Measurements from ENCODE around the gene MRM1. TPM values are rescaled to one million over a fixed set of nuclear protein-coding genes. Genes with fewer than 3 reads are reported as not detected.

MRM1 gene, protein sequence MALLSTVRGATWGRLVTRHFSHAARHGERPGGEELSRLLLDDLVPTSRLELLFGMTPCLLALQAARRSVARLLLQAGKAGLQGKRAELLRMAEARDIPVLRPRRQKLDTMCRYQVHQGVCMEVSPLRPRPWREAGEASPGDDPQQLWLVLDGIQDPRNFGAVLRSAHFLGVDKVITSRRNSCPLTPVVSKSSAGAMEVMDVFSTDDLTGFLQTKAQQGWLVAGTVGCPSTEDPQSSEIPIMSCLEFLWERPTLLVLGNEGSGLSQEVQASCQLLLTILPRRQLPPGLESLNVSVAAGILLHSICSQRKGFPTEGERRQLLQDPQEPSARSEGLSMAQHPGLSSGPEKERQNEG
- 19.3 and 24.8 TPM in 2 replicates for total RNA-seq (2014; rRNA removed; shearing (Covaris generic))

DNA sequence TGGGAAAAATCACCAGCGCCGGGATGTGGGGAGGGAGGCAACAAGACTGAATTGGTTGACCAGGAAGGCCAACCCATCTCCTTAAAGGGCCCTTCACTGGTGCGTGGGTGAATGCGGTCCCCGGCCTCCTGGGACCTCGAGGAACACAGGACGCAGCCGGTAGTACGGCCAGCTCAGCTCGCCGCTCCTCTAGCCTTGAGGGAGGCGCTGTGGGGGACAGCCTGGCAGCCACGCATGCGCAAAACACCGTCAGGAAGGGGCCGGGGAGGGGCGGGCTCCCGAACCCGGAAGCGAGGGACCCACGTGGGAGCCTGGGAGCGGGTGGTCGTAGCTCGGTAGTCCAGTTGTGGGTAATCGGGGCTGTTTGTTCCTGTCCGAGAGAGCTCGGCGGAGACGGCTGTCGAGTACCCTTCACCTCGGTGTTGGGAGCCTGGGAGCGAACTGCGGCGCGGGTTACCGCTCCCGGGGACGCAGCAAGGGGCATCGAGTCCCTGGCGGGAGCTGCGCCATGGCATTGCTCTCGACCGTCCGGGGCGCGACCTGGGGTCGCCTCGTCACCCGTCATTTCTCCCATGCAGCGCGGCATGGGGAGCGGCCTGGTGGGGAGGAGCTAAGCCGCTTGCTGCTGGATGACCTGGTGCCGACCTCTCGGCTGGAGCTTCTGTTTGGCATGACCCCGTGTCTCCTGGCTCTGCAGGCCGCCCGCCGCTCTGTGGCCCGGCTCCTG lies at the start of gene MRM1:
TSS of gene MRM1 (plus strand) at position 281 of the 727 bp plus-strand sequence. CDS start at position 509, 228 bp downstream.
- peak; percentile 97 for DNase-seq
- peak within 1 kb of the TSS; percentile 95 for H3K4me3 ChIP-seq (ENCODE audit: insufficient read depth, low read depth, low read length)
- H3K27me3 ChIP-seq (ENCODE audit: control insufficient read depth, insufficient read depth, low read length): no peaks in the 10 kb centered on the region; the same call in 1 of the 2 replicates
- peaks cover 7% of the 10 kb centered on the region; the same call in 1 of the 2 replicates for H3K36me3 ChIP-seq (replicated peaks; ENCODE audit: control insufficient read depth, insufficient read depth, low read length)

DNA sequence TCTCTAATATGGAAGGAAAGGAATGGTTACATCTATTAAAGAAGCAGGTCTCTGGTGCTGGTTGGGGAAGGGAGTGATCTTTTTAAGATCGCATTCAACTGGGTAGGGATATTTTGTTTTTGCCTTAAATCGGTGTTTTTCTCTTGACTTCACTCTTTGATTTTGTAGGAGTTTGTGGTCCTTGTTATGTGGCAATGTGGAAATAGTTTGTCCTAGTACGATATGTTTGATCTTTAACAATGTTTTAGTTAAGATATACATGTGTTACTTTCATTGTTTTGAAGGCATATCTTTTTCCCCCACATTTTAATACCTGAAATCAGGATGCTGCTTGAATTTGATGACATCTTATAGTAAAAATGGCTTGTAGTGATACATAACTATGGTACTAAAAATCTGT lies 47.9 kb upstream of the MRM1 start:
- no peak for DNase-seq
- Histone ChIP-seq H3K4me3 (ENCODE audit: insufficient read depth, low read depth, low read length) (no peak overlapping the region), H3K36me3 (replicated peaks; ENCODE audit: control insufficient read depth, insufficient read depth, low read length) (peaks cover 4% of the 10 kb centered on the region), H3K27me3 (ENCODE audit: control insufficient read depth, insufficient read depth, low read length) (no peaks in the 10 kb centered on the region)

DNA sequence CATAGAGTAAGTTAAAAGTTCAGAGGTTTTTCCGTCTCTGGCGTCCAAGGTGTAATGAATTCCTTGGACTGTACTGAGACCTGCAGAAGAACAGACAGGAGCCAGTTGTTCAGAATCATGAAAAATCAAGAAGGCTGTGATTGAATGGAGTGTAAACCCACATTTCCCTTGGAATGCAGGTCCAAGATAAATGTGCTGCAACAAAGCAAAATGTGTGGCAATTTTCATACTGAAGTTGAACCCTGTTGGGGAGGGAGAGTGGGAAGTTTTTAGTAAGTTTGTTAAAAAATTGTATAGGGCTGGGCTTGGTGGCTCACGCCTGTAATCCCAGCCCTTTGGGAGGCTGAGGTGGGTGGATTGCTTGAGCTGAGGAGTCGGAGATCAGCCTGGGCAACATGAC lies 35.3 kb upstream of the MRM1 start:
- Histone ChIP-seq H3K27me3 (ENCODE audit: control insufficient read depth, insufficient read depth, low read length) (no peaks in the 10 kb centered on the region), H3K36me3 (replicated peaks; ENCODE audit: control insufficient read depth, insufficient read depth, low read length) (peaks cover 4% of the 10 kb centered on the region)

DNA sequence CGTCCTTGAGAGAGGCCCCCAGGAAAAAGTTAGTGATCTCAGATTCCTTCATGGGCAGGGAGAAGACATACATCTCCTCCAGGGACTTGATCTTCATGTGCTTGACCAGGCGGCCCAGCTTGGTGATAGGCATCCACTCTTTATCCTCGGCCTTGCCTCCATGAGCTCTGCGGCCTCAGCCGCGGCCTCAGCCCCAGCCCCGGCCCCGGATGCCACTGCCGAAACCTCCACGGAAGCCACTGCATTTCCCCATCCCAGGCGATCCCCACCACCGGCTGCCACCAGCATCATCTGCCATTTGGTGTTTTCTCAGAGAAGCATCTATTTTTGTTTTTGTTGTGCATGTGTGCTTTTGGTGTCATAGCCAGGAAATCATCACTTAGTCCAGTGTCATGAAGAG lies 26.4 kb upstream of the MRM1 start:
- no peaks in the 10 kb centered on the region for H3K27me3 ChIP-seq (ENCODE audit: control insufficient read depth, insufficient read depth, low read length)
- no peak for DNase-seq
- no peak overlapping the region for H3K4me3 ChIP-seq (ENCODE audit: insufficient read depth, low read depth, low read length)
- peaks cover 8% of the 10 kb centered on the region for H3K36me3 ChIP-seq (replicated peaks; ENCODE audit: control insufficient read depth, insufficient read depth, low read length)

More for the DNA sequence above, 35.3 kb upstream of the MRM1 start:
- DNase-seq: no peak
- no peak overlapping the region for H3K4me3 ChIP-seq (ENCODE audit: insufficient read depth, low read depth, low read length)

DNA sequence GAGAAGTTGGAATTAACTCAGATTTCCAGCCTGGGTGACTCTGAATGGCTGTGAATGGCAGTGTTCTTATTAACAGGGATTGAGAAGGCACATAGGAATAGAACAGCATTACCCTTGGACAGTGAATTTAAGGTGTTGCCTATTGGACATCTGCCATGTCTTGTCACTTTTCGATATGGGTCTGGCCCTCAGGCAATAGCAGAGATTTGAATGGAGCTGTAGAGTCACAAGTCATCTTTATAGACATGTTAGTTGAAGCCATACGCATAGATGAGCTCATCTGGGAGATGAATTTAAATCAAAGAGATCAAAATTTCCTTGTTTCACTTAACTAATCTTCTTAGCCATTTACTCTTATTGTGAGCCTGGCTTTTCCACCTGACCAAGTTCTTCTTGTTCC lies 24.6 kb upstream of the MRM1 start:
- H3K27me3 ChIP-seq (ENCODE audit: control insufficient read depth, insufficient read depth, low read length): no peaks in the 10 kb centered on the region
- H3K4me3 ChIP-seq (ENCODE audit: insufficient read depth, low read depth, low read length): no peak overlapping the region
- H3K36me3 ChIP-seq (replicated peaks; ENCODE audit: control insufficient read depth, insufficient read depth, low read length): peaks cover 11% of the 10 kb centered on the region
- no peak for DNase-seq

DNA sequence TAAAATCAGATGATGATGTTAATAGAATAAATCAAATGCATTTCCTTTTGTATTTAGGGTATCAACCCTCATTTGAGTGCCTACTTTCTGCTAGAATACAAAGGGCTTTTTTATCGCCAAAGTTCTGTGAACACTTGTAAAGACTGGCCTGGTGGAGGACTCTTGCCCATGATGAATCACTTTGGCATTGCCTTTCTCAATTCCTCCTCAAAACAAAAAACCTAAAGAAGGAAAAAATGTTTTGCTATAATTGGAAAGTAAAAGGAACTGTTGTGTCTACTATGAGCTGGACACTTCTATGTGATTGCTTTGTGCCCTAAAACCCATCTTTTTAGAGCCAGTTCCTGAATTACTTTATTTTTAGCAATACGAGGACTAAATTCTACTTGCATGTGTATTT lies 22.7 kb upstream of the MRM1 start:
- no peak for DNase-seq
- no peak overlapping the region for H3K4me3 ChIP-seq (ENCODE audit: insufficient read depth, low read depth, low read length)
- H3K36me3 ChIP-seq (replicated peaks; ENCODE audit: control insufficient read depth, insufficient read depth, low read length): peaks cover 12% of the 10 kb centered on the region
- H3K27me3 ChIP-seq (ENCODE audit: control insufficient read depth, insufficient read depth, low read length): no peaks in the 10 kb centered on the region

DNA sequence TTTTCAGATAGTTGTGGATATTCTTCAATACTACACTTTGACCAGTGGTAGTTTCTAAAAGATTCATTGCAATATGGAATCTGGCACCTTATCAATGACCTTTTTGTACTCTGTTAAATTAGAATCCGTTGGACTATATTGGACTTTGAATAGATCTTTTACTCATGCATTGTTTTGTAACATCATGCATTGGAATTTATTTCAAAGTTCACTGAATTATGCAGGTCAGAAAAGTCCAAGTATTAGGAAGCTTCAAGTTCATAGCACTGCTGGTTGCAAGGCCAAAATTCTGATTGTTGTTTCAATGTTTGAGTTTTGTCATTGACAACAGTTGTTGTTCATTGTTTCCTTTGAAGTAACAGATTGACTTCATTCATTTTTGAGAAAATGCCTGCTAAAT lies 17.6 kb upstream of the MRM1 start:
- peaks cover 14% of the 10 kb centered on the region for H3K36me3 ChIP-seq (replicated peaks; ENCODE audit: control insufficient read depth, insufficient read depth, low read length)
- no peak overlapping the region for H3K4me3 ChIP-seq (ENCODE audit: insufficient read depth, low read depth, low read length)
- H3K27me3 ChIP-seq (ENCODE audit: control insufficient read depth, insufficient read depth, low read length): no peaks in the 10 kb centered on the region
- DNase-seq: no peak

DNA sequence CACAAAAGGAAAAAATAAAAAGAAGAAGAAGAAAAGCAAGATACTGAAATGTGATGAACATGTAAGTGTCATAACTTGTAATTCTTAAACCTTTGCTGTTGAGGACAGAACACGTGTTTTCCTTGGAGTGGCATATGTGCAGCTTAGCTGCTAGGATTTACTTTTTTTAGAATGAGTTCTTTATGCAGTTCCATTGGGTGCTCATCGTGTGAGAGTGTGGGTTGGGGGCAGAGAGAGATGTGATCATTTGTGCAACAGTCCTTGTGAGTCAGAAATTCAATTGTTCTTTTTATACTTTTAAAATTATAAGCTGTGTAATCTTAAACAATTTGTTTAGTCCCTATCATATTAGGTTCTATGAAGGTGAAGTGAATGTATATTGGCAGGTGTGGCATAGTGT lies 15.2 kb upstream of the MRM1 start:
- no peak for DNase-seq
- Histone ChIP-seq H3K27me3 (ENCODE audit: control insufficient read depth, insufficient read depth, low read length) (no peaks in the 10 kb centered on the region), H3K36me3 (replicated peaks; ENCODE audit: control insufficient read depth, insufficient read depth, low read length) (peaks cover 10% of the 10 kb centered on the region), H3K4me3 (ENCODE audit: insufficient read depth, low read depth, low read length) (no peak overlapping the region)

DNA sequence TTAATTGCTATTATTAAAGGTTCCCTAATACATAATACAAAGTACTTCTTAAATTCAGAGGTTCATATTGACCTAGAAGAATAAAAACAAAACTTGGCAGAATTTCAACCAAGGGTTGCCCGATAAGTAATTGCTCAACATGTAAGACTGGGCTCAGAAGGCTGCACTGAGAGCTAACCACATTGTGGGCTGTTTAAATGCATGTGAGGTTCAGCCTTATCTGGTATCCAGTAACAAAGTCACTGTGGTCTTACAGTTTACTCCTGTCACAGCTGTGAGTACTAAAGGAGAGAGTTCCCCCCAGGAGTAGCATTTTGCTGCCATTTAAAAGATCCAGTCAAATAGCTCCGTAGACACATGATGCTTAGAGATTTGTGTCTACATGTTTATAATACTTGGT lies 11.3 kb upstream of the MRM1 start:
- DNase-seq: no peak
- Histone ChIP-seq H3K4me3 (ENCODE audit: insufficient read depth, low read depth, low read length) (no peak overlapping the region), H3K36me3 (replicated peaks; ENCODE audit: control insufficient read depth, insufficient read depth, low read length) (peaks cover 8% of the 10 kb centered on the region), H3K27me3 (ENCODE audit: control insufficient read depth, insufficient read depth, low read length) (no peaks in the 10 kb centered on the region)

DNA sequence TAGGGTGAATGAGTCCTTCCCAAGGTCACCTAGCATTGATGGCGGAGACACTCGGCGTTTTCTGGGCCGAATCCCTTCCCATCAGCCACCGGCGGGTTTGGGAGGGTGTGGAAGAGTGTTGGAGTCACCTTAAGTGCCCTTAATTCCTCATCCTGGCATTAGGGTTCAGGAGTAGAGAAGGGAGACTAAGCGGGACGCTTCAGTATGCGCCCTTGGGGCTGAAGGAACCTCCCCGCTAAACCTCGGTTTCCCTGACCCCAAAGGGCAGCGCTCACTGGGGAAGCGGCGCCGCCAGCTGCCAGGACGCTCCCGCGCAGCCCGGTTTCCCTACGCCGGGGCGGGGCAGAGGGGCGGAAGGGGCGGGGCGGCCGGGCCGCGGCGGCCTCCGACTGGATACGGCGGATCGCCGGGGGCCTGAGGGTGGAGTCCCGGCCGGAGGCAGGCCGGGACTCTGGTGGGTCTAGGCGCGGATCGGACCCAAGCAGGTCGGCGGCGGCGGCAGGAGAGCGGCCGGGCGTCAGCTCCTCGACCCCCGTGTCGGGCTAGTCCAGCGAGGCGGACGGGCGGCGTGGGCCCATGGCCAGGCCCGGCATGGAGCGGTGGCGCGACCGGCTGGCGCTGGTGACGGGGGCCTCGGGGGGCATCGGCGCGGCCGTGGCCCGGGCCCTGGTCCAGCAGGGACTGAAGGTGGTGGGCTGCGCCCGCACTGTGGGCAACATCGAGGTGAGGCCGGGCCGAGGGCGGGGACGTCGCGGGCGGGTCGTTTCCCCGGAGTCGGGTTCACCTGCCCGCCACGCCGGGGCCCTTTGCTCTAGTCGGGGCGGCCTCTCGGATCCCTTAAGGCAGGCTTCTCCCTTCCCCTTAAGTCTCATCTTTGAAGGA lies 9.7 kb upstream of the MRM1 start, which contains the start of gene DHRS11:
TSS of gene DHRS11 (plus strand) at position 446 of the 882 bp plus-strand sequence. CDS start at position 577, 131 bp downstream.
- peak within 1 kb of the TSS; percentile 79 for H3K4me3 ChIP-seq (ENCODE audit: insufficient read depth, low read depth, low read length)
- H3K36me3 ChIP-seq (replicated peaks; ENCODE audit: control insufficient read depth, insufficient read depth, low read length): peaks cover 7% of the 10 kb centered on the region
- peak; percentile 99 for DNase-seq
- H3K27me3 ChIP-seq (ENCODE audit: control insufficient read depth, insufficient read depth, low read length): no peaks in the 10 kb centered on the region

DNA sequence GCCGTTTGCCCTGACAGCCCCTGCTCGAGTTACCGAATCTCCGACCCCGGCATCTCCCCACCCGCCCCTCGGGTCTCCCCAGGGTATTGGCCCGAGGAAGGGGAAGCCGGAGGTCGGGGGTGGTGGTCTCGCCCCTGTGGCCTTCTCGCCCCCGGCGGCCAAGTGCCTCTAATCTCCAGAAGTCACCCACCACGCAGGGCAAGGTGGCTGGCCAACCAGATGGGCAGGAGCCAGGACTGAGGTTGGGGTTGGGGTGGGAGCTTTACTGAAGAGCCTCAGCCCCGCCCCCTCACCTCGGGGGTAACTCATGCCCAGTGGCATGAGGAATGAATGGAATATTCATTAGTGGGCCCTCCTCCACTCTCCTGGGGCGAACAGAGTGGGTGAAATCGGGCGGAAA lies 9.1 kb upstream of the MRM1 start:
- peak; percentile 87 for DNase-seq
- no peaks in the 10 kb centered on the region for H3K27me3 ChIP-seq (ENCODE audit: control insufficient read depth, insufficient read depth, low read length)
- peak overlapping the region; percentile 79 for H3K4me3 ChIP-seq (ENCODE audit: insufficient read depth, low read depth, low read length)
- H3K36me3 ChIP-seq (replicated peaks; ENCODE audit: control insufficient read depth, insufficient read depth, low read length): peaks cover 5% of the 10 kb centered on the region

DNA sequence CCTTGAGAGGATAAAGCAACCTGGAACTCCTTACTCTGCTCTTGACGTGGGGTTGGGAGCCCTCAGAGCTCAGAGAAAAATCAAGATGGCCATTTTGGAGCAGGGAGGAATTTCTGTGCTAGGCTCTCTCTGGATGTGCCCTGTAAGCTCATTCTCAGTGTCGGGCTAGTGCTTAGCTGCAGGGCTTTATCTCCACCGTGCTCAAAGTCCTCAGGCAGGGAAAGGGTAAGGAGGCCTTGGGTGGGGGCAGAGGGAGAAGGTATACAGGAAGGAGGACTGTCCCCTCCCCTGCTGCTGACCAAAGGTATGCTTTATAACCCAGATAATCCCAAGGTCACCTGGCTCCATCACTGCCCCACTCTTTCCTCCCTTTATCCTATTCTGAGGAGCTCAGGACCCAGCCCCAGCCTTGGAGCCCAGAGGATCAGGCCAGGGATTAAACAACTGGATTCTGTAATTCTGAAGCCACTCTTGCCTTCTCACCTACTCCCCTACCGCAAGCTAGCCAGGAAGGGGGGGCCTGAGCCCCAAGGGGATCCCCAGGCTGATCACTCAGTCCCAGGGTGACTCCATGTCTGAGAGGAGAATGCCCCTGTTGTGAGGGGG lies 8.6 kb upstream of the MRM1 start:
- Histone ChIP-seq H3K27me3 (ENCODE audit: control insufficient read depth, insufficient read depth, low read length) (no peaks in the 10 kb centered on the region), H3K4me3 (ENCODE audit: insufficient read depth, low read depth, low read length) (peak overlapping the region; percentile 79), H3K36me3 (replicated peaks; ENCODE audit: control insufficient read depth, insufficient read depth, low read length) (peaks cover 5% of the 10 kb centered on the region)
- peak; percentile 47 for DNase-seq

DNA sequence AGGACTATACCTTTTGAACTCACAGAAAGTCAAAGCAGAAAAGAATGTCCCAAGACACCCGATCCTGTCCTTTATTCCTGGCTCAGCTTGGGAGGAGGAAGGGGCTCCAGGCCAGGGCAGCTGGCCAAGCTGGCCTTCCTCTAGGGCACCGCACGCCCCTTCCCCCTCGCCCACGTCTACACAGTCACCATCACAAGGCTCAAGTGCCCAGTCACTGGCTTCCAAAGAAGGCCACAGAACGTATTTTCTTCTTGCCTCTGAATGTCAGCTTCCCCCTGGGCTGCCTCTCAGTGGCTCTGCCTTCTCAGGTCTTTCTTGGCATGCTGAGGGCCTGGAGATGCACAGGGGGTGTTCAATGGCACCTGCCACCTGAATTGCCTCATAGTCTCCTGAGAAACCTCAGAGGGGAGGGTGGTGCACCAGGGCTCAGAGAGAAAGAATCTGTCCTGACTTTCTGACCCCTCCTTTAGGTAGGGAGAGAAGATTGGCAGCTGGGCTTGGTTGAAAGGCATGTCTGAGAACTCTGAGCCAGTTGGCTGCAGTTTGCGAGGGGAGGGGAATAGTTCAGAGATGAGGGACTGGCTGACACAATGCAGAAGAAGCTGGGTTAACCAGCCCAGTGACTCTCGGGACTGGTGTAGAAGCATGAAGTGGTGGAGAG lies 7.6 kb upstream of the MRM1 start:
- H3K27me3 ChIP-seq (ENCODE audit: control insufficient read depth, insufficient read depth, low read length): no peaks in the 10 kb centered on the region
- H3K4me3 ChIP-seq (ENCODE audit: insufficient read depth, low read depth, low read length): no peak overlapping the region
- no peak for DNase-seq
- peaks cover 9% of the 10 kb centered on the region for H3K36me3 ChIP-seq (replicated peaks; ENCODE audit: control insufficient read depth, insufficient read depth, low read length)

All from H7 (cell line).